ENCODE results near the gene ARG2.

Gene ARG2

DNA sequence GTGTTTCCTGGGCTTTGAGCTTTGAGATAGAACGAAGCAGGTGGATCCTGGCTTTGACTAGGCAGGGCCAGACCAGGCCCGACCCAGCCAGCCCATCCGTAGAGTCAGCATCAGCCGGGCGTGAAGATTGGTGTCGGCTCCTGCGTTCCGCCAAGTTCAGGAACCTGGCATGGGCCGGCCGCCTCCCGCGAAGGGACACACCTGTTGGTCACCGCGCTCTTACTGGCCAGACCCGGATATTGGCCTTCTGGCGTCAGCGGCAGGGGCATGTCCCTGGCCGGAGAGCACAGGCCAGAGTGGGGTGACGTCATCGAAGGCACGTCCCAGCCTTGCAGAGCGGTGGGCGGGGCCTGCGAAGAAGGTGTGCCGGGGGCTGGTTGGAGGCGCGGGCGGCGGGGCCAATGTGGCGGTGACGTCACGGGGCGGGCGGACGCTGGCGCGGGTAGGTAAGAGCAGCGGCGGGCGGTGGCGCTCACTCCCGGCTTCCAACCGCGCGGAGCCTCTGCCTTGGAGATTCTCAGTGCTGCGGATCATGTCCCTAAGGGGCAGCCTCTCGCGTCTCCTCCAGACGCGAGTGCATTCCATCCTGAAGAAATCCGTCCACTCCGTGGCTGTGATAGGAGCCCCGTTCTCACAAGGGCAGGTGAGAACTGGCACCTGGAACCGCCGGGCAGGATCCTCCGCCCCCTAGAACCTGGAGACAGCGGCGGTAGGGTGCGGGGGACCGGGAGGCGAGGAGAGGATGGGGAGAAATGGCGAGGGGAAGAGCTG lies at the start of gene ARG2:
Gene ARG2 (plus strand): TSS at position 475 of the 771 bp plus-strand sequence. CDS start 58 bp downstream, at position 533.
- peak; percentile 95 for DNase-seq

- no peak for DNase-seq
These were observed 49.3 kb upstream of the ARG2 start for GRCh38 chr14:67570453-67570852.

DNA sequence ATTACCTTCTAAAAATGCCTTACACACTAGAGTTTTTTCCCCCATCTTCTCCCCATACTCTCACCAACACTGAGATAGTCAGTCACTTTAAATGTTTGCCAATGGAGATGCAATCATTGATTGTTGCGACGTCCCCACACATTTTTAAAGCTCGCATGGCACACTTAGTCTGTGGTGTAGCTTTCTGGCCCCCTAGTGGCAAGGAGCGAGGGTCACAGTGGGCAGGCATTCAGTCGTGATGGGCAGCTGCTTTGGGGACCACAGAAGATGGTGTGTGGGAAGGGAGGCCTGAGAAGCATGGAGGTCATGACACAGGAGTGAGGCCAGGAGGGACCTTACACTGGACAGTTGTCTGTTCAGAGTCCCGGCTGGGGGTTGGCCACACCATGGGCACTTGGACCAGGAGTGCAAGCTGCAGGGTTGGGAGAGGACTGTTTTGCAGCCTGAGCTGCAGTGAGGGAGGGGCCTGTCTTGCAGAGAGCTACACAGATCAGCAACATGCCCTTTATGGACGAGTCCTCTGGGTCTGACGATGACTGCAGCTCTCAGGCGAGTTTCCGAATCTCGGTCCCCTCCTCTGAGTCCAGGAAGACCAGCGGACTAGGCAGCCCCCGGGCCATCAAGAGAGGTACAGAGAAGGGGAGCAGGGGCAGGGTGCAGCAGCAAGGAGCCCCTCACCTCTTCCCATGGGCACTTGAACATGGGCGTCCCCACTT lies 48.3 kb upstream of the ARG2 start:
- DNase-seq = peak; percentile 84

DNA sequence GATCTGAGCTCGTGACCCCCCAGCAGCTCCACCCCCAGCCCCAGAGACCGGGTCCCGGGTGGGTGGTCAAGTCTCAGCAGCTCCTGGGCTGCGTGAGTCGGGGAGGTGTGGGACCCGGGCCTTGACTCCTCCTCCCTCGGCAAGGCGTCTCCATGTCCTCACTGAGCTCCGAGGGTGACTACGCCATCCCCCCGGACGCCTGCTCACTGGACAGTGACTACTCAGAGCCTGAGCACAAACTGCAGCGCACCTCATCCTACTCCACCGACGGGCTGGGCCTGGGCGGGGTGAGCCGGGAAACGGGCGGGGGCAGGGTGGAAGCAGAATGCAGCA lies 47.8 kb upstream of the ARG2 start:
- no peak for DNase-seq

DNA sequence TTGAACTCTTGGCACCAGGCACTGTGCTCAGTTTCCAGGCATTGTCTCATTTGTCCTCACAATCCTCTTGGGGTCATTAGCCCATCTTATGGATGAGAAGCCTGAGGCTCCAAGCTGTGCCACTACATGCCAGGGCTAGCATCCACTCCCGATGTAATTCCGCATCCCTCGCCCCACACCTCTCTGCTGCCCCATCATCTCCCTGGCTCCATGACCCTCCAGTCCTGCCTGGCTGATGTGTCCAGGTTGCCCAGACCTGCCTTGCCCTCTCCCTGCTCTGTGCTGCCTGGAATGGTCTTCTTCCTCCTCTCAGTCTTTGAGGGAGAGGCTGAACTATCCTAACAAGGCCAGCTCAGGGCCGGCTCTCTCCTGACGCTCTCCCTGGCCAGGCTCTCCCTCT lies 47.1 kb upstream of the ARG2 start:
- DNase-seq = no peak

GRCh38 chr14:67573228-67574010 lies 46.3 kb upstream of the ARG2 start:
- no peak for DNase-seq

DNA sequence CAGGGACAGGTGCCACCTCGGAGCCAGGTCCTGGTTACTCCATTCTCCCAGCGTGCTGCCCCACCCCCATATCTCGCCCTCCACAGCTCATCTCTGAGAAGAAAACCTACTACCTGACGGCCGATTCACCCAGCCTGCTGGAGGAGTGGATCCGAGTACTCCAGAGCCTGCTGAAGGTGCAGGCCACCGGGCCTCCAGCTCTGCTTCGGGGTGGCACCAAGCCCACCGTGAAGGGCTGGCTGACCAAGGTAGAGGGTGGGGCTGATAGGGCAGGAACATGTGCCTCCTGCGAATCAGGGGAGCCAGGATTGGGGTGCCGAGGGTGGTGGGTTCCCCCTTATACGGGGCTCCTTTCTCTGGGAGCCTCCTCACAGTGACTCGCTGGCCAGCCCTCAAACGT lies 45.6 kb upstream of the ARG2 start:
- no peak for DNase-seq

- no peak for DNase-seq
These were observed 44.9 kb upstream of the ARG2 start for GRCh38 chr14:67574806-67575205.

GRCh38 chr14:67575684-67576083 lies 44.0 kb upstream of the ARG2 start:
- DNase-seq = no peak

DNA sequence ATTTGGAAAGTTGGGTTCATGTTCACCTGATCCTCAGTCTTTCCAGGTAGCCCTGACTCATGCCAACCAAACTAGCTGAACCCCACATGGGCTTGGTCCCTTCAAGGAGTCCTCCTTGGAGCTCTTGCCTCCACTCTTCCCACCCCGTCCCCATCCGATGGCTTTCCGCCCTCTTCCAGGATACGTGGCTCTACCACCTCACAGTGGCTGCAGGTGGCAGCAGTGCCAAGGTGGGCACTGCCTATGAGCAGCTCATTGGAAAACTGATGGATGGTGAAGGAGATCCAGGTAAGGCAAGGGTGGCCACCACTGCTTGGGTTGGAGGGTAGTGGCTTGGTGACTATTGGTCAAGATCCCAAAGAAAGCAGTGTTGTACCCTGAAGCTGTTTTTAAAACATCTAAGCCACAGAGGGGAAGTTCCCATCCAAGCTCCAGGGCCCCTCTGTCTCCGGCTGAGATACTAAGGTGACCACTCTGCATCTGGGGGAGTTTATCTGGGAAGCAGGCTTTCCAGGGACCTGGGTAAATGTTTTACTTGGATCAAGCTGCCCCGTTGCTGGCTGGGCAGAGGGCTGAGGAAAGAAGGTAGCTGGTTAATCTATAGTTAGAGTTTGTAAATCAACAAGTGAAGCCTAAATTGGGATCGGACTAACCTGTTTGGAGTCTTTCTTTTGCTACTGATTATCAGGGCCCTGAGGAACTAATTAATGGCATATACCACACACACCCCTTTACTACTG lies 43.3 kb upstream of the ARG2 start:
- DNase-seq = no peak

- DNase-seq = no peak
These were observed 42.4 kb upstream of the ARG2 start for GRCh38 chr14:67577181-67577808.

- DNase-seq = no peak
These were observed 41.6 kb upstream of the ARG2 start for GRCh38 chr14:67577909-67578749.

GRCh38 chr14:67579040-67579439 lies 40.7 kb upstream of the ARG2 start:
- DNase-seq = no peak

DNA sequence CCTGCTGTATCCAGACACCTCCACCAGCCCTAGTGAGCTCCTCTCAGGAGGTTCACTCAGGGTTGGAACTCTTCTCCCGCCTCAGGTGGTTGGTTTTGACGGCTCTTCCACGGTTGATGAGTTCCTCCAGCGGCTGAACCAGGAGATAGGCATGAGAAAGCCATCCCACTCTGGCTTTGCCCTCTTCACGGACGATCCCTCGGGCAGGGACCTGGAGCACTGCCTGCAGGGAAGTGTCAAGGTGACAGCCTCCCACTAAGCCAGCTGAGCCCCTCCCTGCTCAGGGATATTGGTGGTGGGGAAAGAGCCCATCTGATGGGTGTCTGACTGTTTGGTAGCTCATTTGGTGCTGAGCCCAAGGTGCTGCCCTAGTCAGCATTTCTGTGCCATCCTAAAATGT lies 40.1 kb upstream of the ARG2 start:
- DNase-seq = no peak

- no peak for DNase-seq
These were observed 39.2 kb upstream of the ARG2 start for GRCh38 chr14:67580336-67581171.

DNA sequence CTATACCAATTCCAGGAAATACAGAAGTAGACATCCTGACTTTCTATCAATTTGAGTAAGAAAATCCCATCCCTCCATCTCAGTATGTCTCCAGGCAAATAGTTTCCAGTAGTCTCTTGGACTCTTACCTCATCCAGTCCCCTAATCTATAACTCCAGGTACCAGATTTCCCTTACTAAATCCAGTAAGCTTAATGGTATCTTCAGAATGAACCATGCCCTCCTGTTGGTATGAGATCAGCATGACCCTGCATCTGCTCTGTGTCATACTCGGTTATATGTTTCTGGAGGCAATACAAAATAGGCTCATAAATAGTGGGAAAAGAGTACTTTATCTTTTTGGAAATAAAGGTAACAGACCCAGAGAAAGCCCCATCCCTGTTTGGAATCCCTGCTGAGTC lies 38.1 kb upstream of the ARG2 start:
- no peak for DNase-seq

GRCh38 chr14:67582061-67582460 lies 37.7 kb upstream of the ARG2 start:
- no peak for DNase-seq

DNA sequence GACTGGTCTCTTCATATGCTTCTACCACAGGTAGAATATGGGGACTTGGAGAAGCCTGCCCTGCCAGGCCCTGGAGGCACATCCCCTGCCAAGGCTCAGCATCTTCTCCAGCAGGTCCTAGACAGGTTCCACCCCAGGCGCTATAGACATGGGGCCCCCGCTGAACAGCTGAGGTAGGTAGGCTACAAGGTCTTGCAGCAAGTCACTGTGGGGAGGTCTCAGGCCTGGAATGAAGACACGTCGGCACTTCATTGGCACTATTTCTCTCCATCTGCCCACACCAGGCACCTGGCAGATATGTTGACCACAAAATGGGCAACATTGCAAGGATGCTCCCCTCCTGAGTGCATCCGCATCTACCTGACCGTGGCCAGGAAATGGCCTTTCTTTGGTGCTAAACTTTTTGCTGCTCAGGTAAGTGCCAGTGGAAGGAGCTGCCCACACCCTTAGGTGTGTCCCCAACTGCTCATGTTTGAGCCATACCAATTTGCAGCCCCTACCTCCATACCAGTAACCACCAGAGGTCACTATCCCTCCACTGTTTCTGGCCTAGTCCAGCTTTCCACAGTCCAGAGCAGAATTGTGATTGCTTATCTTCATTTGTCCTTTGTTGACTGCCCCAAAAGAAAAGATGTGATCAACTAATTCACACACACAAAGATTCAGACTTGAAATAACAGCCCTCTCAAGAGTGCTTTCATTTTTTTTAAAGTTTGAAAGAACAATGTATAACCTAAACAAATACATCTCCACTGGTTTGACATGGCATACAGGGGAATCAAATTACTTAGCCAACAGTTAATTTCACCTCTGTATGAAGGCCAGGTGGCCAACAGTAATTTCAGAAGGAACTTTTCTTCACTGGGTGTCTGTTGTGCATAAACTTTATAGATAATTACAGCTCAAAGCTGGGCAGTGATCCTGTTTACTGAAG lies 35.7 kb upstream of the ARG2 start:
- DNase-seq = peak; percentile 71

DNA sequence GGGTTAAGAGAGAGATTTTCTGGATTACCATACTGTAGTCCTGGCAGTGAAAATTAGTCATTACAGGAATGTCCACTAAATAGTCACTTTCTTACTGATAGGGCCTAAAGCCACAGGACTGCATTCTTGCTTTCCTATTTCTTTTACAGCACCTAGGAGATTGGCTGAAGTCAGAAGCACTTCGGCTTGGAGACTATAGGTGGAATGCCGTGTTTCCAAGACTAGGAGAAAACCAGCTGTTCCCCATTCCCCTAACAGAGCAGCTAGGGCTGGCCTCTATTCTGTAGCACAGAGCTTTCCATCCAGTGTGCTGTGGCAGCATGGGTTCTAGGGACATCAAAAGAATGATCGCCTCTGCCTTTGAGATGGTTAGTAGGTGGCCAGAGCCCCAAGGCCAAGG lies 34.7 kb upstream of the ARG2 start:
- DNase-seq = no peak

- DNase-seq = no peak
These were observed 33.4 kb upstream of the ARG2 start for GRCh38 chr14:67586369-67586768.

All from eye (tissue), 1 donor.